MG63 (cell line): ENCODE data around the gene ENHO. TPM values are rescaled to one million over a fixed set of nuclear protein-coding genes. Genes with fewer than 3 reads are reported as not detected.
A peak's percentile ranks its signal among the peaks of the same experiment; 100 is the strongest.

Source experiments
- DNase-seq: peaks from one replicate; pipeline ENCODE4 v3.0.0-alpha.2; 2020
- H3K27me3 ChIP-seq: fragments of 250-450 bp; sonication (Bioruptor Pico); 2 replicates; pipeline ENCODE4 v1.5.1; 2020; ENCODE audit warnings: mild to moderate bottlenecking, moderate library complexity
- H3K36me3 ChIP-seq: fragments of 250-450 bp; sonication (Bioruptor Pico); 2 replicates; pipeline ENCODE4 v1.5.1; 2020; ENCODE audit warnings: mild to moderate bottlenecking, moderate library complexity
- H3K4me3 ChIP-seq: fragments of 250-450 bp; sonication (Bioruptor Pico); 2 replicates; pipeline ENCODE4 v1.5.1; 2020; ENCODE audit warnings: mild to moderate bottlenecking, moderate library complexity
- H3K9me3 ChIP-seq: fragments of 250-450 bp; sonication (Bioruptor Pico); 2 replicates; pipeline ENCODE4 v1.5.1; 2020; ENCODE audit warnings: mild to moderate bottlenecking, moderate library complexity
- total RNA-seq: library from RNA; depleted of rRNA; stranded (reverse); fragments of >200 nt; shearing (Covaris generic); gene quantifications from 2 replicates; pipeline ENCODE4 v1.2.3, GENCODE V29; 2014; ENCODE audit warnings: low replicate concordance

The ENHO gene
- total RNA-seq, 1 experiment from 2014 or later = 0.20 TPM

DNA sequence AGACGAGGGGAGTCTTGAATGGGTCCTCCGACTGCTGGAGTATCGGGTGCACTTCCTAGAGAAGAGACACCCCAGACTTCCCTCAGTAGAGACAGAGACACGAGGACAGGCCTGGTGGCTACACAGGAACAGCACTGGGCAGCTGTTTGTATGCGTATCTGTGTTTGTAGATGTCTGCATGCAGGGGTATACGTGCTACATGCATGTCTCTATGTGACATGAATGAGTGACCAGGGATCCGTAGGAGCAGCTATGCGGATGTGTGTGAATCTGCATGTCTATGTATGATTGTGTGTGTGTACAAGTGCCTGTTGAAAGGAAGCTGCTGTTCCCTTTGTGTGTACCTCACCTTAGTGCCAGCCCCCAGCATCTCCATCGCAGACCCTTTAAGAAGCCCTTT, 35.6 kb upstream of the ENHO start:
- Histone ChIP-seq H3K27me3 (no peaks in the 10 kb centered on the region), H3K9me3 (no peaks in the 10 kb centered on the region), H3K36me3 (no peaks in the 10 kb centered on the region), H3K4me3 (no peak overlapping the region)
- no peak for DNase-seq

DNA sequence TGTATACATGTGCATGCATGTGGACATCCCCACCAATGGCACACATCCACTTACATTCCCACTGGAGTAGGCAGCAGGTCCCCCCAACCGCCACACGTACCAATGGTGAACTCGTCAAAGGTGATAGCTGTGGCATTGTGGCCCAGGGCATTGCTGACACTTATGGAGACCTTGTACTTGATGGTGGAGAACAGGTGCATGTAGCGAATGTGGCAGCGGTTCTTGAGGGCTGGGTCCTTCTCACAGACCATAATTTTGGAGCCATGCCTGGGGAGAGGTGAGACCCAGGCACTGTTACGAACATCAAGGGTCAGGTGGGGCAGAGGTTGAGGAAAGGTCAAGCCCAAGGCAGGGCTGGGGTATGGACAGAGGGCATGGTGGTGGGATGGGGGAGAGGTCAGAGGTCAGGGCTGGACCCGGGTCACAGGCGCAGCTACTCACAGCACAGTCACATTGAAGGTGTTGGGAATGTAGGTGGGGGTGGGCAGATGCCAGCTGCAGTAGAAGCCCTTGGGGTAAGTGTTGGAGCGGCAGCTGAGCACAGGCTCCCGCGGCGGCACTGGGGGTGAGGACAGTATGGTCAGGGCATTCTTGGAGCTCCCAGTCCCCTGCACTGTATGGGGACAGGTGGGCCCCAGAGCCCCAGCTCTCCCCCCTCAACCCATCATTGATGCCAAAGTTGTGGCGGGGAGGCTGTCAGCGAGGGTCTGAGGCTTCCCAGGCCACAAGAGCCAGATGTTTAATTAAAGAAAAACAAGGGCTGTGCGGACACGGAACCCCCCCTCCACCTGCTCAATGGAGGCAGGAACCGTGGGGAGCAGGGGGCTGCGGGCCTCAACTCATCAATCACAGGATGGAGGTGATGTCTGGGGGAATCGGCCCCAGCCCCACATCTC, 34.9 kb upstream of the ENHO start:
- no peak for DNase-seq
- Histone ChIP-seq H3K36me3 (no peaks in the 10 kb centered on the region), H3K4me3 (no peak overlapping the region), H3K27me3 (no peaks in the 10 kb centered on the region), H3K9me3 (no peaks in the 10 kb centered on the region)

DNA sequence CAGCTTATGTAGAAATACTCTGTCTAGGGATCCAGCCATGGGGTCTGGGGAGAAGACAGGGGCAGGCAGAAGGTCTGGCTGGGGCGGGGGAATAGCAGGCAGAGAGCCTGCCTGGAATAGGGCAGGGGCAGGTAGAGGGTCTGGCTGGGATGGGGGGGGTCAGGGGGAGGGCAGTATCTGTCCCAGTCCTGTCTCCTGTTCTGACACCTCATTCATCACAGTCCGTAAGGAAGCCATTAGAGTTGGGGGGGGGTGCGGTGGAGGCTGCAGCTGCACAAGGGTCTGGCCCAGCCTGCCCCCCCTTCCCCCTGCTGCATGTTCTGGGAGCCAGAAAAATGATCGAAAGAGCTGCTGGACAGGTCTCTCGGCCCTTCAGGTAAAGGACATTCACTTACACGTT, 34.2 kb upstream of the ENHO start:
- no peak for DNase-seq
- no peaks in the 10 kb centered on the region for H3K27me3 ChIP-seq
- H3K36me3 ChIP-seq = no peaks in the 10 kb centered on the region

DNA sequence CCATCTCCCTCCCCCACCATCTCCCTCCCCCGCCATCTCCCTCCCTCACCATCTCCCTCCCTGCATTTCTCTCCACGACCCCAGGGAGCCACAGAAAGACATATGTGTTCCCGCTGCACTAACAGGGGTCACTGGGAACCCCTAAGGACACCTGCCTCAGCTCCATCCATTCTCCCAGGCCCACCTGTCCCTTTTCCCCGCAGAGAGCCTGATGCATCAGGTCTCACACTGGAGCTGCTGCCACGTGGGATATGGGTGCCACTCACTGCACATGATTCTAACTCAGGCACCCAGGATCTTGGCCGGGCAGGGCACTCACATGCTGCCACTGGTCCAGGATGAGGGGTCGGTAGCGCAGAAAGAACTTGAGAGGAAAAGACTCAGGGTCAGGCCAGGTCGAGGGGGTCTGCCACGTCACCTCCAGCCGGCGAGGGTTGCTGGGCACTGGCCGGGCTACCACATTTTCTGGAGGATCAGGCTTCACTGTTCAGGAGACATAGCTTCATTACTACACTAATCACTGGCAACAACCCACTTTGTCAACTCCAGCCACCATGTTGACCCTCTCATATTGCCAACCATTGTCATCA, 33.2 kb upstream of the ENHO start:
- H3K4me3 ChIP-seq = no peak overlapping the region
- DNase-seq = no peak
- H3K36me3 ChIP-seq = no peaks in the 10 kb centered on the region
- no peaks in the 10 kb centered on the region for H3K27me3 ChIP-seq
- no peaks in the 10 kb centered on the region for H3K9me3 ChIP-seq

More for the DNA sequence above, 34.2 kb upstream of the ENHO start:
- Histone ChIP-seq H3K9me3 (no peaks in the 10 kb centered on the region), H3K4me3 (no peak overlapping the region)

DNA sequence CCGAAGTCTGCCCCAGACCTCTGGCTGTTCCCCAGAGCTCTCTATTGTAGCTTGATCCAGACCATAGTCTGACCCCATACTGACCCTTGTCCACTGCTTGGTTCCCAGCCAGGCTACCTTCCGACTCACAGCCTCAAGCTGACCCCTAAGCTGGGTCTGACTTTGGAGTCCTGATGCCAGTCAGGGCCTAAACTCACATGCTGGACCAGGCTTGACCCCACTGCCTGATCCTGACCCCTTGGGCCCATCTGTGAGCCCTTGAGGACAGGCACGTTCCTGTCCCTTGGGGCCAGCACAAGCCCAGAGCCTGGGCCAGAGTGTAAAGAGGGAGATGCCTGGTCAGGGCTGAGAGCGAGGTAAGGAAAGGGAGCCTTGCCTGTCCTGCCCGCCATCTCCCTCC, 32.7 kb upstream of the ENHO start:
- Histone ChIP-seq H3K9me3 (no peaks in the 10 kb centered on the region), H3K27me3 (no peaks in the 10 kb centered on the region), H3K4me3 (no peak overlapping the region), H3K36me3 (no peaks in the 10 kb centered on the region)
- DNase-seq = no peak

DNA sequence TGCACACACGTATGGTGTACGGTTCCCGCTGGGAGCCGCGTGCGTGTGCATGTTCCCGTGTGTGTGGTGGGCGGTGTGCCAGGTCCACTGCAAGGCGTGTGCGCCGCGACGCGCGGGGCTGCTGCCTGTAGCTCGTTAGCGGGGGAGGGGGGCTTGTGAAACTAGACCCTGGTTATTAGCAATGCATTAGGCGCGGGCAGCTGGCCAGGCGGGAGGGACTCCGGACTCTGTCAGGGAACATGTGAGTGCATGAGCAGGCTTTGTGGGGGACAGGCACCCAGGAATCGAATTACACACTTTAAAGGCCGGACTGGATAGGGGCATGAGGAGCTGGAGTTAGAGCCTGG, 32.2 kb upstream of the ENHO start:
- Histone ChIP-seq H3K36me3 (no peaks in the 10 kb centered on the region), H3K9me3 (no peaks in the 10 kb centered on the region), H3K27me3 (no peaks in the 10 kb centered on the region), H3K4me3 (no peak overlapping the region)
- DNase-seq = no peak

DNA sequence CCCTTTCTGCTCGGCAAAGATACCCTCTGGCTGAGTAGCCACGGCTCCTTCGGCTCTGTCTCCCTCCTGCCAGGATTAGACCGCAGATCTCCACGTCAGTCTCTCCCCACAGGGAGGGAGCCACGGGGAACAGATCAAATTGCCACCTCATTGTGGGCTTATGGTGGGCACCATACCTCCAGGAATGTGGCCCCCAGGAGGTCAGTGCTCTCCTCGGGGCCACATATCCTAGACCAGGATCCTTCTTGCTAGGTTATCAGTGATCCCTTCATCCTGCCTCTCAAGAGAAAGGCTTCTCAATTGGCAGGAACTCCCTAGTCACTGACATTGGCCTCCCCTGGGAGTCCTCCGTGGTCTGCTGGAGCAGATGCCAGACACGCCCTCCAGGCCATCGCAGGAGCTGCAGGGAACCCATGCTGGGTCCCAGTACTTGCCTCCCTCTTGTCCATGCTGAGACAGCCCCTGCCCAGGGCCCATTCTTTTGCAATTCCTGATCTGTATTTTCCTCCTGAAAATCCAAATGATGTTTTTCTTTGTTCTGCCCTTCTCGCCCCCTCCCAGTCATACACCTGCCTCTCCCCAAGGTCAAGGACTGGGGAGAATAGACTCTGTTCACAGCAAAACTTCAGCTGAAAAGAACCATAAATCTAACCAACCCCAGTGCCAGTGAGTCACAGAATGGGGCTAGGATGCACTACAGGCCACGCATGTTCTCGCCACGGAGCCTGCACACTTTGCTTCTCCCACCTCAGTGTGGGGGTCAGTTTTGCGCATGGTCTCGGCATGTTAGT, 31.6 kb upstream of the ENHO start:
- Histone ChIP-seq H3K36me3 (no peaks in the 10 kb centered on the region), H3K27me3 (no peaks in the 10 kb centered on the region)
- no peak for DNase-seq

DNA sequence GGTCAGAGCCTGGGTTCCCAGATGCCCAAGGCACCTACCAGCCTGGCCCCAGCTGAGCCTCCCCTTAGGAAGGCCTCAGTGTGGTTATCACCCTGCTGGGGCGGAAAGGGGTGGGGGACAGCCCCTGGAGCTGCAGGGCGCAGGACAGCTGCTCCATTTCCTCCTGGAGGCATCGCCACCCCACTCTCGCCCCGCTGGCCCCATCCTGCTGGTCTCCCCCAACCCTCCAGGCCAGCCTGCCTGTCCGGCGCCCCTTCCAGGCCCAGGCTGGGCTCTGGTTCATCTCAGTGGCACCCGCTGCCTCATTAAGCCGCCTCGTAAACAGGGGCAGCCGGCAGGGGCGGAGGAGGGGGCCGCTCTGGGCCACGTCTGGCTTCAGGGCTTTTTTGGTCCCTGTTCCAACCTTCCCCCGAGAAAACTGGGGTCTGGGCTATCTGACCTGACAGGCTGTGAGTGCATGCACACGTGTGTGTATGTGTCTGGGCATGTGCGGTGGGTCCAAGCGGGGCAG, 30.8 kb upstream of the ENHO start:
- no peak overlapping the region for H3K4me3 ChIP-seq
- no peaks in the 10 kb centered on the region for H3K27me3 ChIP-seq
- H3K9me3 ChIP-seq = no peaks in the 10 kb centered on the region
- no peaks in the 10 kb centered on the region for H3K36me3 ChIP-seq
- no peak for DNase-seq

More for the DNA sequence above, 31.6 kb upstream of the ENHO start:
- Histone ChIP-seq H3K4me3 (no peak overlapping the region), H3K9me3 (no peaks in the 10 kb centered on the region)

DNA sequence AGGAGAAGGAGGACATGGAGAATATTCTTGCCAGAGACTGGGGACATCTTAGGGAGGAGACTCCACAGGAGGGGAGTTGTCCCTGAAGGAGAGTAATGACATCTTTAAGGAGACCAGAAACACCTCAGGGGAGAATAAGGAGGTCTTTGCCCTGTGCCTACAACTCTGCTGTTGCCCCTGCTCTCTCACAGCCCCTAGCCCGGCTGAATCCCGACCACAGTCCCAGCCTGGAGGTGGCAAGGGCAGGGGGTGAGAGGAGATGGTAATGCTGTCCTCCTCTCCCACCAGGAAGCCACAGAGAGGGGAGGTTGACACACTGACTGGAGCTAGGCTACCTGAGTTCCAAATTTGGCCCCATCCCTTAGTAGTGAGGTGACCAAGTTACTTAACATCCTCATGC, 30.2 kb upstream of the ENHO start:
- no peaks in the 10 kb centered on the region for H3K9me3 ChIP-seq
- H3K36me3 ChIP-seq = no peaks in the 10 kb centered on the region
- DNase-seq = no peak
- H3K27me3 ChIP-seq = no peaks in the 10 kb centered on the region
- H3K4me3 ChIP-seq = no peak overlapping the region

DNA sequence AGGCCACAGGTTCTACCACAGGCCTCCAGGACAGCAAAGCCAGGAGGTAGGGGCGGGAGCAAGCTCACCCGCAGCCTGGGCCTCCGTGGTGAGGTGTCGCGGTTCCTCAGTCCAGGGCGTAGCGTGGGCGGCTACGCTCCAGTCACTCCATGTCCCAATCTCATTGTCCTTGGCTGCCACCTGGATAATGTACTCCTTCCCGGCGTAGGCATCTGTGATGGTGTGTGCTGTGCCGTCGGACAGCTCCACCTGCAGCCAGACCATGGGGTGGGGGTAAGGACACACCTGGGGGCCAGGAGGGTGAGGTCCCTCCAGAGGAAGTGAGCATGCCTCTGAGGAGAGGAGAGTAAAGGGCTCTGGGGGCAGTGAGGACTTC, 29.8 kb upstream of the ENHO start:
- Histone ChIP-seq H3K36me3 (no peaks in the 10 kb centered on the region), H3K27me3 (no peaks in the 10 kb centered on the region), H3K4me3 (no peak overlapping the region), H3K9me3 (no peaks in the 10 kb centered on the region)
- DNase-seq = no peak

DNA sequence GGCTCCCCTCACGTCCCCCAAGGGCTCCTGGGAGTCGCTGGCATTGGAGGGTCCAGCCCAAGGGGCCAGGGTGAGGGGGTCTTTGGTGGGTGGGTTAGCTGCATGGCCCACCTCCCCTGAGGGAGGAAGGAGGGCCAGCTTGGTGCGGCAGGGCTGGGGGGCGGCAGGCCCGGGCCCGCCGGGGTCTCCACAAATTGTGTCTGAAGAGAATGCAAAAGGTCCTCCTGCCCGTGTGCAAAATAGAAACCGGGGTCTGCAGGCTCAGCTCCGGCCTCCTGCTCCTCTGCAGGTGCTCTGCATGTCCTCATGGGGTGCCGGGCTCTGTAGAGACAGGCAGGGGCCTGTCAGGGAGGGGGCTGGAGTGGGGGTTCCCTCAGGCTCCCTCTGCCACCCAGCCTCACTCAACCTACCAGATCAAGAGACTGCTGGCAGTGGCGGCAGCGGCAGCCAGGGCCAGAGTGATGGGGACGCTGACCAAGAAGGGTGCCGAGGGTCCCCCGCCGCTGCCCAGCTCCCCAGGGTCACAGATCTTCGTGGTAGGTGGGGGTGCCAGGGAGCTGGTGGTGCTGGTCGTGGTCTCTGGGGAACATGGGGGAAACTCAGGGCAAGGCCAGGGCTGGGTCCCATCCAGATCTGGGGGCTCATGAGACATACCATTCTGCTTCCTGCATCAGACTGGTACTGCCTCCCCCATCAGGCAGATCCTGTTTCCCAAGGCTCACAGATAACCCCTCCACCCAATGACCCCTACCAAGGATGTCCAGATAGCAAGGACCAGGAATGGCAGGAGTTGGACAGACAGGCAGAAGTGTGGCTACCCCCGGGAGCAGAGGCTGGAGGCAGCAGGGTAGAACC, 29.2 kb upstream of the ENHO start:
- no peaks in the 10 kb centered on the region for H3K9me3 ChIP-seq
- no peak for DNase-seq
- no peak overlapping the region for H3K4me3 ChIP-seq
- H3K36me3 ChIP-seq = no peaks in the 10 kb centered on the region
- no peaks in the 10 kb centered on the region for H3K27me3 ChIP-seq

DNA sequence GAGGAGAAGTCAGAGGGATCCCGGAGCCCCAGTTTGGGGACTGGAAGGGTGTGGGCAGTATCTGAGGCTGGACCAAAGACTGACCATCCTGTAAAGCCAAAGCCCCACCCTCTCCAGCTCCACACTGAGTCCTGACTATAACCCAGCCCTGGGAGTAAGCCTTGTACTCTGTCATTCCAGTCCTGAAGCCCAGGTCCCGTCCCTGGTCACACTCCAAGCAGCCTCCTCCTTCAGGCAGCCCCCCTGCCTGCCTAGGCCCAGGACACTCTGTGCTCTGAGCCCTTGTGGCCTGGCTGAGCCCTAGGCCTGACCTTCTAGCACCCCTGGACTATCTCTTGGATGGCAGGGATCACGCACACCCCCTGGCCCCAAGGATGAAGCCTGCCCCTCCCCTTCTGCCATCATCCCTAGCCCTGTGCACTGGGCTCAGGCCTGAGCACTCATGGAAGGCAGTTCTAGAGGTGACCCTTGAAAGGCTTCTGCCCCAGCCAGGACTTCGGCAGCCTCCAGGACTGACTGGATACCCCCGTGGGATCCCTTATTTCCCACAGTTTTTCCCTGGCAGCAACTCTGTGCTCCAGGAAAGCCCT, 28.0 kb upstream of the ENHO start:
- no peaks in the 10 kb centered on the region for H3K9me3 ChIP-seq
- no peak overlapping the region for H3K4me3 ChIP-seq
- H3K36me3 ChIP-seq = no peaks in the 10 kb centered on the region
- DNase-seq = no peak
- no peaks in the 10 kb centered on the region for H3K27me3 ChIP-seq

DNA sequence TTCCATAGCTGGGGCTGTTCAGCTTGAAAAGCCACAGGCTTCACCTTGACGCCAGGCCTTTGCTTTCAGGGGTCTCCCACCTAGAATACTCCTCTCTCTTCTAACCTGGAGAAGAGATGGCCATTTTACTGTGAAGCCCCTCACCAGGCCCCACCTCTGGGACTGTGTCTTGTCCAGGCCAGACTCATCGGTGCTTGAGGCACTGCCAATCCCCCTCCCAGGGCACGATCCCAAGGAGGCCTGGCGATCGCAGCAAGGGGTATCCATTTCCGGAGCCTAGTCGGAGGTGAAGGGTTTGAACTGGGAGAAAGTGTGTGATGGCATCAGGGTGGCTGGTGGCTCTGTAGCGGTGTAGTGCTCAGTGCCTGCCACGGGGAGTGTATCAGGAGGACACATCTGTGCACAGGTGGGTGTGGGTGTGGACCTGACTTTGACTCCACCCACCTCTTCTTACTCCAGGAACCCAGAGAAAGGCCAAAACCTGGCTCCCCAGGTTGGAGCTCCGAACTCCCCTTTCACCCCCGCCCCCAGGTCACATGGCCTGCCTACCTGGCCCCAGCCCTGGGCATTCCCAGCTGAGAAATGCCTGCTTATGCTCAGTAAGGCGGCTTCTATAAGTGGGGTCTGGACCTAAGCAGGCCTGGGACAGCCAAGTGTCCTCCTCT, 27.4 kb upstream of the ENHO start:
- no peaks in the 10 kb centered on the region for H3K9me3 ChIP-seq
- DNase-seq = no peak
- H3K36me3 ChIP-seq = no peaks in the 10 kb centered on the region
- no peaks in the 10 kb centered on the region for H3K27me3 ChIP-seq
- H3K4me3 ChIP-seq = no peak overlapping the region

DNA sequence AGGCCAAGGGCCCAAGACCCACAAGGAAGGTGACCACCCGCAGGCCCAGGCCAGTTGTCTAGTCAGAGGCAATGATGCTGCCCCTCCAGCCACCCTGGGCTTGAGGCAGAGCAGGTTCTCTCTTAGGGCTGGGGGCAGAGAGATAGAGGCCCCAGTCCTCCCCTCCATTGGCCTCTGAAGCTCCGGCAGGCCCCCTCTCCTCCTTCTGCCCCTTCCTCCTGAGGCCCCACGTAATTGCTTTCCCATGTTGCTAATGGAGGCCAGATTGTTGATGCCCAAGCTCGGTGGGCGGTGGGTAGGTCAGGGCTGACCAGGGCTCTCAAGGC, 26.6 kb upstream of the ENHO start:
- H3K9me3 ChIP-seq = no peaks in the 10 kb centered on the region
- DNase-seq = no peak
- no peak overlapping the region for H3K4me3 ChIP-seq
- H3K36me3 ChIP-seq = no peaks in the 10 kb centered on the region
- H3K27me3 ChIP-seq = no peaks in the 10 kb centered on the region

DNA sequence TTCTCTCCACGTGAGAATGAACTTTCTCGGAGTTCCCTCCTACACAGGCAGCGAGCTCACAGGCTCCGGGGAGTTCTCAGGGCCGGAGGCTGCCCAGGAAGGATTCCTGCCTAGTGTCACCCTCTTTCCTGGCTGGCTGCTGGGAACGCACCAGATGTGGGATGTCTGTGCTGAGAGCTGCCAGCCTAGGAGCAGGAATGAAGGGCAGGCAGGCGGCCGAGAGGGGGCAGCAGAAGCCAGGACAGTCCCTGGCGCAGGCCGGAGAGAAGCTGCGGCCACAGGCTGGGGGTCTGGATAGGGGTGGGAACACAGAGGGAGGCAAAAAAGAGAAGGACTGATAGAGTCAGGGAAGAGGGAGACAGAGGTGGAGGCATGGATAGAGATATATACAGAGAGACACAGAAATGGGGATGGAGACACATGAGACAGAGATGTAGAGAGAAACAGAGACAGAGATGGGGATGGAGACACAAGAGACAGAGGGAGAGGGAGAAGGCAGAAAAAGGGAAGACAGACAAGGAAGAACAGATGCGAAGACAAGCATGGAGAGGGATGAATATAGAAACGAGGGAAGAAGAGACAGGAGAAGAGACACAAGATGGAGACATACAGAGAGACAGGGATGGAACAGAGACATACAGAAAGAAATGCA, 25.3 kb upstream of the ENHO start:
- Histone ChIP-seq H3K27me3 (no peaks in the 10 kb centered on the region), H3K36me3 (no peaks in the 10 kb centered on the region)
- DNase-seq = peak; percentile 39

More for the DNA sequence above, 25.3 kb upstream of the ENHO start:
- H3K4me3 ChIP-seq = no peak overlapping the region
- H3K9me3 ChIP-seq = no peaks in the 10 kb centered on the region
